Suppressor macrophage (primary cell): ENCODE results near the gene PDE11A.
A peak's percentile ranks its signal among the peaks of the same experiment; 100 is the strongest.

ENCODE experiments used
- DNase-seq, 4 experiments: peaks; one replicate each; pipeline ENCODE4 v3.0.0-alpha.2; 2020 to 2022

PDE11A gene

GRCh38 chr2:177665328-177665727, 407.2 kb downstream of the PDE11A start:
- no peak for DNase-seq

DNA sequence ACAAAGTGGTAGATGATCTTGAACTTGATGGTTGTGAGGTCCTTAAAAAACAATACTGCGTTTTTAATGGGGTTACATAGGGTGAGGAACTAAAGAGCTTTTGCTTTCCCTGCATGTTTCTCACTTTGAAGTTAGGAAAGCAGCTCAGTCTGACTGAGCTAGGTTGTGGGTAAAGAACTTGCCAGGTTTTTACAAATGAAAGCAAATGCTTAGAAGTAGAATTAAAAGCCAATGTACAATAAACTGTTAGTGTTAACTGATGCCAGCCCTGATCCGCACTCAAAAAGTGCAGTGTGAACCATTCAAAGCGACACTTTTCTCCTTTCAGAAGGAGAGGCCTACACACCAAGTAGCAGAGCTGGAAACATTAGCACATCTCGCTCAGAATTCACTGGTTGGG, 409.7 kb downstream of the PDE11A start:
- no peak for DNase-seq

- no peak for DNase-seq
Measured at GRCh38 chr2:177660742-177661141, 411.8 kb downstream of the PDE11A start.

GRCh38 chr2:177658309-177658708, 414.3 kb downstream of the PDE11A start:
- no peak for DNase-seq

DNA sequence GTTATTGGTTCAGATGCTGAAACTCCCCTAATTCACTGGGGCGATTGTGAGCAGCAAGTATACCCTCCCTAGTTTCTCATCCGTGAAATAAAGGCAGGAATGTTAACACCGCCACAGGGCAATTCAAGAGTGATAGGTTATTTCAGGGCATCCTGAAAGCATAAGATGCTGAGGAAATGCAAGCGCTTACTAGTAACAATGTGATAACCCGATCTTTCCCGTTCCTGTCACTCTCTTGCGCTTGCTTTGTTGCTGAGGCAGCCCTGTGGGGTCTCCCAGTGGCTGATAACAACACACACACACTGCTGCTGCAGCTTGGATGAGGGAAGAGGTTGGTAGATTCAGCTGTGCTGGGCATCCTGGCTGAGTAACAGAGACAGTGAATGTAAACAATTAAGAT, 420.7 kb downstream of the PDE11A start:
- DNase-seq: no peak

DNA sequence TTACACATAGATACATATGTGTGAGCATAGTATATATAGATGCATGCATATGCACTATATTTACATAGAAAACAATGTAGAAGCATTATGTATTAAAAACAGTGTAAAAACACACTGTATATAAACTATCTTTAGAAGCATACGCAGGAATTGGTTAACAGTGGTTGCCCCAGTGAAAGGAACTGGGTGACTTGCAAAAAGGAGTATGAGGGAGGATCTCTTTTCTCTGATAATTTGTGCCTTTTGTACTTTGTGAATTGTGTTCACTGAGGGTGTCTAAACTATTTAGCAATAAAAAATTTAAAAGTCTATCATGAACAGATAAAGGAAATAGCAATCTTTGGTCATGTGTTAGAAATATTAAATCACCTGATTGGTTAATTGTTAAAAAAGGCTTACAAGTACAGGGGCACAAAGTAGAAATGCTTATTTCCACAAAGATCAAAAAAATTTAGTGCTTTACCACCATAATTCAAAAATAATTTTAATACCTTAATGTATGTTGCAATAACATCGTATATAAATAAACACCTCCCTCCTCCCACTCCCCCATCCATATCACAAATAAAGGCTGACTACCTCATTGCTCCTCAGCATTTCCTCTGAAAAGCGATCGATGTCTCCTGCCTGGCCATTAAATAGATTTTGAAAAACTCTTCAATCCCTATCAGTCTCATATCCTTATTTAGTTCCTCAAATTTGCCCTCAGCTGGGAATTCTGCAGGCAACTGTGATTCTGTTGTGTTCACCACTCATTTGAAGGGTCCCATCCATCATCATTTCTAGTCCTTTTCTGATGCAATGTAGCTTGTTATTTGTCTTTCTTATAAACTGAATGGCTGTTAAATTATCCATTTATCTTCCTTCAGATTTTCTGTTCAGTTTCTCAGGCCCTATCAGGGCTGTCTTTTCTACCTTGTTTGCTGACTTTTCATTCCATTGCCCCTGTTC, 422.7 kb downstream of the PDE11A start:
- no peak for DNase-seq

DNA sequence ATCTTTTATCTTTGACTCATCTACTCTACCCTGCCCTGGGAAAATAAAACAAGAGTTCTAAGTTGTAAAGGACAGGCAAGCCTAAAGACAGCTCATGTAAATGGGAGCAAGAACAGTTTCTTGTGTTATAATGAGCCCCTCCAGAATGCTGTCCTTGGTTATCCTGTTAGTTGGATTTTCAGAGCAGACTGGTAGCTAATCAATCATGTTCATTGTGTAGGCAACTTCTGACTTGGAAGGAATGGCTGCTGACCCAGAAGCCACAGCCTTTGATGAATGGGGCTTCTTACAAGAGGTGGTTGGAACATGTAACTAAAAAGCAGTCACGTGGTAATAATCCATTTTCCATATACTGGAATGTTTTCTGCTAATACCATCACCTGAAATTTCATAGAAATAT, 425.8 kb downstream of the PDE11A start:
- DNase-seq: no peak

GRCh38 chr2:177646241-177646640, 426.3 kb downstream of the PDE11A start:
- DNase-seq: no peak

GRCh38 chr2:177641331-177641730, 431.2 kb downstream of the PDE11A start:
- no peak for DNase-seq

DNA sequence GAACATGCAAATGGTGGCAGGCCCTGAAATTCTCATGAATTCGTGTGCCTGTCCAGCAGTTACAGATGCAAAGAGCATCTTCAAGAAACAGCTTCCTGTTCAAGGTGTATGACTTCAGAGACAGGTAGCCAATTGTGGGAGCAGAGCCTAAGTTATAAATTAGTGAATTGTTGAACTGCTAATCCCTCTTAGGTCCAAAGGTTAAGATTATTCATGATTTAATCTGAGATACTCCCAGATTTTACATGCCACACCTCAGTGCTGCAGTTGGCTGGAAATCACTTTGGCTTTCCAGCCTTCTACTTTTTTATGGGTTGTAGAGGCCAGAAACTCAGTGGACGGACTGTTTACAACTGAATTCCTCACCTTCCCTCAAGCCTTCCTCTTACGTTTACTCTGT, 432.2 kb downstream of the PDE11A start:
- no peak for DNase-seq

DNA sequence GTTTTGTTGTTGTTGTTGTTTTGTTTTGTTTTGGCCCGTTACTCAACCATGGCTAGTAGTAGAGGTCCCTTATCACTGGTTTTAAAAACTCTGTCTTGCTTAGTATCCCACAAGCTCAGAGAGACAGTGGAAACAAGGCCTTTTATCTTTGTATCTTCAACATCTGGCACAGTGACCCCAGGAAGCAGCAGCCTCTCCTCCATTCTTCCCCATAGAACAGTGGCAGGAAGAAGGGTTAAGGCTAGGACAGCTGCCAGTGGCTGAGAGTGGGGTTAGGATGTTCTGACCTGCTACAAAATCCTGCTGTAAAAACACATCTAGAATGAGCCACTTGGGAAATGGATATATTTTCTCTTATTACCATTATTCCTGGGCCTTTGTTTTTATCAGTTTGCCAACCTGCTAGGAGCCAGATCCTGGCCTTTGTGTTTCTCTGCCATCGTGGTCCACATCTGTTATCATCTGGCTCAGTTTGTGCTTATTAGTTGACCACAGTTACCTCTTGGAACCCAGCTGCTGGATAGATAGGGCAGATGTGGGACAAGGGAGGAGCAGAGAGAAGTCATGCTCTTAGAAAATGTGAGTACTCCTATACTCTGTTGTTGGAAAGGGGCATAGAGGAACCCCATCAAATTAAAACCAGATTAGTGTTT, 433.2 kb downstream of the PDE11A start:
- no peak for DNase-seq

DNA sequence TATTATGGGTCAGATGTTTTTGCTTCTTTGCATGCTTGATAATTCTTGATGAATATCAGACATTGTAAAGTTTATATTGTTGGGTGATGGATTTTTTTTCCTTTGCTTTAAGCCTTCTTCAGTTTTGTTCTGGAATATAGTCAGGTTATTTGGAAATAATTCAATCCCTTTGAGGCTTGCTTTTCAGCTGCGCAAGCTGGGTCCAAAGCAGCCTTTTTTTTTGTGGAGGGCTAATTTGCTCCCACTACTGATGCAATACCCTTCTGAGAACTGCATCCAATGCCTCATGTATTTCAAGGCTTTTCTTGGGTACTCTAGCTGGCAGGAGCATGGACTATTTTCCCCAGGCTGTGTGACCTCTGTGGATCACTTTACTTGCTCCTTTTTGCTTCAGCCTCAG, 434.1 kb downstream of the PDE11A start:
- no peak for DNase-seq

DNA sequence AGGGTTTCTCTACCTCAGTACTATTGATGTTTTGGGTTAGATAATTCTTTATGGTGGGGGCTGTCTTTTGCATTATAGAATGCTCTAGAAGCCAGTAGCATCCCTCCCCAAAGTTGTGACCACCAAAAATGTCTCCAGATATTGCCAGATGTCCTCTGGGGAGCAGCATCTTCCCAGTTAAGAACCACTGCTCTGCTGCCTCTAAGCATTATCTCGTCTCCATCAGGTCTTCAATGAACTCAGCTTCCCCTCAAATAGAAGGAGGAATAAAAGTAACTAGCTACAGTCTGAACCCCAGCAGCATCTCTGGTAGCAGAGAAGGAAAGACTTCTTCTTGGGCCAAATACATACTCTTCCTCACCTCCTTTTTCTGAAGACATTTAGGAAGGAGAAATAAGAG, 435.9 kb downstream of the PDE11A start:
- no peak for DNase-seq

- DNase-seq: no peak
Measured at GRCh38 chr2:177635696-177636095, 436.9 kb downstream of the PDE11A start.

DNA sequence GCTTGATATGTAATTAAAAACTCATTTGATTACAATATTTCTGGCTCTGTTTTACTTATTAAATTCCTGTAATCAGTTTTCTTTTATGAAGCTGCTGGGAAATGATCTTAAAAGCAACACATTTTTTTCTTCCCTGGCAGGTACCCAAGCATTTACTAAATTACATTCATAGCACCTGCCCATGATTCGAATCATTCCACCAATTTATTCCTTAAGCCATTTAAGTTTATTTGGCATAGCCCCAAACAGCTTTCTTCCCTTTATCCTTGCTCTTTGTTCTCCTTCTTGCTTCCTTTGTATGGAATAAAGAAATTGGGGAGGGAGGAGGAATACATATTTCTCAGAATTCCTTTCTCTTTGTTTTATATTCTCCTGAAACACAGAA, 438.7 kb downstream of the PDE11A start:
- no peak for DNase-seq

- no peak for DNase-seq
Measured at GRCh38 chr2:177633111-177633510, 439.5 kb downstream of the PDE11A start.

- no peak for DNase-seq
Measured at GRCh38 chr2:177631680-177632079, 440.9 kb downstream of the PDE11A start.

- no peak for DNase-seq
Measured at GRCh38 chr2:177629357-177630024, 443.1 kb downstream of the PDE11A start.

DNA sequence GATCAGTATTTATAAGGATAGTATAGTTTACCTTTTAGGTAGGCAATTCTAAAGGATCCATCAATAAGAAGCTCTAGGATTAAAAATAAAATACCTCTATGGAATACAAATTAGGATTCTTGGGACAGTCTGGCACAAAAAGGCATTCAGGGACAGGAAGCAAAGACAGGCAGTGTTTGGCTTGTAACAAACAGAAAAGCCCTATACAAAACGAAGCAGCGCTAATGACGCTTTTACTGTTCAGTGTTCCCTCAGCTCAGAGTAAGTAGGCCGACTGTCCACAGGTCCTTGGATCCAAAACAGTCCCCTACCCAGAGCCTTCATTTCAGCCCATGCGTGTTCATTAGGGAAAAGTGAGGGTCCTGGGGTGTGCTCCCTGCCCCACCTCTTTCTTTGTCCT, 443.7 kb downstream of the PDE11A start:
- no peak for DNase-seq

GRCh38 chr2:177625744-177626650, 446.6 kb downstream of the PDE11A start:
- DNase-seq: no peak

DNA sequence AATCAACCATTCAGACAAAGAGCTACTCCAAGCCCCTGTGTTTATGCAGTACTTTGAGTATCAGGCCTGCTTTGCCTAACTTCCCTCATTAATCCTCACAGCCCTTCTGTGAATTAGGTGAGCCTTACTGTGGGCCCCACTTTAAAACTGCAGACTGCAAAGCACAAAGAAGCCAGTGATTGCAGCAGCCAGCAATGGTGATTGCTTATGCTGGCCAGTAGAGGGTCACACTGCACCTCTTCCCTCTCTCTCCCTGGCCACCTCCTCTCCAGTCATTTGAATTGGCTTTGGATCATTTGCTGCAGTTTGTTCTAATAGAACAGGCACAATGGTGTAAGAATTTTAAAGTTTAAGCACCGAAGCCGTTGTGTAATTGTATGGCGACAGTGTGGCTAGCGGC, 450.1 kb downstream of the PDE11A start:
- peak in 1 of 4 experiments; percentile 26 for DNase-seq

GRCh38 chr2:177619986-177620385, 452.6 kb downstream of the PDE11A start:
- DNase-seq: no peak
